ENCODE measurements around the gene APBA2.

The APBA2 gene

GRCh38 chr15:28998511-28998910, 112.7 kb downstream of the APBA2 start:
- H3K4me3 ChIP-seq (ENCODE audit: low read depth, low read length) = no peak overlapping the region
- no peak for DNase-seq (ENCODE audit: low read depth)
- no peak for TF ChIP-seq CTCF (IDR thresholded peaks at IDR 0.05; ENCODE audit: low read depth, low read length, missing control alignments)

- no peak overlapping the region for H3K4me3 ChIP-seq (ENCODE audit: low read depth, low read length)
- no peak for DNase-seq (ENCODE audit: low read depth)
- no peak for TF ChIP-seq CTCF (IDR thresholded peaks at IDR 0.05; ENCODE audit: low read depth, low read length, missing control alignments)
Measured at GRCh38 chr15:29003191-29003839, 117.5 kb downstream of the APBA2 start.

- no peak for TF ChIP-seq CTCF (IDR thresholded peaks at IDR 0.05; ENCODE audit: low read depth, low read length, missing control alignments)
- DNase-seq (ENCODE audit: low read depth) = no peak
- no peak overlapping the region for H3K4me3 ChIP-seq (ENCODE audit: low read depth, low read length)
Measured at GRCh38 chr15:29003840-29004233, 118.1 kb downstream of the APBA2 start.

- no peak for DNase-seq (ENCODE audit: low read depth)
- H3K4me3 ChIP-seq (ENCODE audit: low read depth, low read length) = no peak overlapping the region
- no peak for TF ChIP-seq CTCF (IDR thresholded peaks at IDR 0.05; ENCODE audit: low read depth, low read length, missing control alignments)
Measured at GRCh38 chr15:29005931-29006330, 120.2 kb downstream of the APBA2 start.

GRCh38 chr15:29008846-29009245, 123.1 kb downstream of the APBA2 start:
- DNase-seq (ENCODE audit: low read depth) = no peak
- H3K4me3 ChIP-seq (ENCODE audit: low read depth, low read length) = no peak overlapping the region
- TF ChIP-seq CTCF (IDR thresholded peaks at IDR 0.05; ENCODE audit: low read depth, low read length, missing control alignments) = no peak

GRCh38 chr15:29012097-29012496, 126.3 kb downstream of the APBA2 start:
- H3K4me3 ChIP-seq (ENCODE audit: low read depth, low read length) = no peak overlapping the region
- TF ChIP-seq CTCF (IDR thresholded peaks at IDR 0.05; ENCODE audit: low read depth, low read length, missing control alignments) = no peak
- DNase-seq (ENCODE audit: low read depth) = no peak

- DNase-seq (ENCODE audit: low read depth) = no peak
- H3K4me3 ChIP-seq (ENCODE audit: low read depth, low read length) = no peak overlapping the region
- no peak for TF ChIP-seq CTCF (IDR thresholded peaks at IDR 0.05; ENCODE audit: low read depth, low read length, missing control alignments)
Measured at GRCh38 chr15:29014493-29014892, 128.7 kb downstream of the APBA2 start.
